C4-2B (cell line): ENCODE data around the gene PIP5K1C.

Experiments used
- CTCF ChIP-seq: fragments of 450-650 bp; conservative IDR thresholded peaks from 2 replicates; pipeline ENCODE4 v1.5.1; 2017; ENCODE audit warnings: mild to moderate bottlenecking
- ZFX ChIP-seq: fragments of 450-650 bp; IDR thresholded peaks from 2 replicates; pipeline ENCODE4 v1.6.1; 2017

GRCh38 chr19:3656747-3657394 lies 43.4 kb downstream of the PIP5K1C start:
- no peak for TF ChIP-seq CTCF
- no peak for TF ChIP-seq ZFX
